Measurements from ENCODE around the gene CDC40. TPM values are rescaled to one million over a fixed set of nuclear protein-coding genes. Genes with fewer than 3 reads are reported as not detected.

Gene CDC40
- total and polyA plus RNA-seq, 4 donors = 5.5 to 25.3 (median 15.6) TPM

- WGBS, 2 donors = 98% methylated on average over 3 of the region's 3 CpGs
- ATAC-seq (ENCODE audit: insufficient read depth, low FRiP score) = no peak
Observed at GRCh38 chr6:110207652-110208051, 27.4 kb downstream of the CDC40 start.

GRCh38 chr6:110211753-110212152 is 31.5 kb downstream of the CDC40 start:
- no peak overlapping the region for H3K4me3 ChIP-seq
- H3K36me3 ChIP-seq (ENCODE audit: control insufficient read depth in 4 of 4, insufficient read depth in 4 of 4, low read length in 4 of 4) = peaks cover 15 to 29% (median 20%) of the 10 kb centered on the region in 4 donors
- H3K9ac ChIP-seq (ENCODE audit: insufficient read depth in 1 of 2, low read length in 2 of 2) = no peak overlapping the region
- no peaks in the 10 kb centered on the region for H3K27me3 ChIP-seq (ENCODE audit: control insufficient read depth in 3 of 3, insufficient read depth in 3 of 3, low read length in 2 of 3)
- WGBS, 2 donors = 93% methylated on average over 1 of the region's 1 CpG
- no peak overlapping the region for H3K27ac ChIP-seq (ENCODE audit: low read depth in 1 of 2, low read length in 1 of 2)
- H3K9me3 ChIP-seq (ENCODE audit: control insufficient read depth in 4 of 4, insufficient read depth in 3 of 4, low read length in 3 of 4) = no peaks in the 10 kb centered on the region
- H3K4me1 ChIP-seq (ENCODE audit: control insufficient read depth in 5 of 5, insufficient read depth in 5 of 5, low read length in 5 of 5) = no peaks in the 10 kb centered on the region
- no peak for ATAC-seq (ENCODE audit: insufficient read depth, low FRiP score)
- no peak for TF ChIP-seq CTCF (IDR thresholded peaks at IDR 0.05; ENCODE audit: control extremely low read depth, extremely low read depth)
- no peak for DNase-seq

More at GRCh38 chr6:110207652-110208051, 27.4 kb downstream of the CDC40 start:
- Histone ChIP-seq H3K36me3 (ENCODE audit: control insufficient read depth in 4 of 4, insufficient read depth in 4 of 4, low read length in 4 of 4) (peaks cover 7 to 15% (median 11%) of the 10 kb centered on the region in 4 donors), H3K9me3 (ENCODE audit: control insufficient read depth in 4 of 4, insufficient read depth in 3 of 4, low read length in 3 of 4) (no peaks in the 10 kb centered on the region), H3K27me3 (ENCODE audit: control insufficient read depth in 3 of 3, insufficient read depth in 3 of 3, low read length in 2 of 3) (no peaks in the 10 kb centered on the region), H3K9ac (ENCODE audit: insufficient read depth in 1 of 2, low read length in 2 of 2) (no peak overlapping the region), H3K4me3 (no peak overlapping the region), H3K4me1 (ENCODE audit: control insufficient read depth in 5 of 5, insufficient read depth in 5 of 5, low read length in 5 of 5) (no peaks in the 10 kb centered on the region), H3K27ac (ENCODE audit: low read depth in 1 of 2, low read length in 1 of 2) (no peak overlapping the region)
- DNase-seq = peak in 1 of 3 donors; percentile 3
- TF ChIP-seq CTCF (IDR thresholded peaks at IDR 0.05; ENCODE audit: control extremely low read depth, extremely low read depth) = no peak

GRCh38 chr6:110214338-110214737 is 34.1 kb downstream of the CDC40 start:
- Histone ChIP-seq H3K4me3 (no peak overlapping the region), H3K9ac (ENCODE audit: insufficient read depth in 1 of 2, low read length in 2 of 2) (no peak overlapping the region), H3K27ac (ENCODE audit: low read depth in 1 of 2, low read length in 1 of 2) (no peak overlapping the region), H3K36me3 (ENCODE audit: control insufficient read depth in 4 of 4, insufficient read depth in 4 of 4, low read length in 4 of 4) (peaks cover 19 to 35% (median 26%) of the 10 kb centered on the region in 4 donors), H3K4me1 (ENCODE audit: control insufficient read depth in 5 of 5, insufficient read depth in 5 of 5, low read length in 5 of 5) (no peaks in the 10 kb centered on the region), H3K9me3 (ENCODE audit: control insufficient read depth in 4 of 4, insufficient read depth in 3 of 4, low read length in 3 of 4) (no peaks in the 10 kb centered on the region), H3K27me3 (ENCODE audit: control insufficient read depth in 3 of 3, insufficient read depth in 3 of 3, low read length in 2 of 3) (no peaks in the 10 kb centered on the region)
- TF ChIP-seq CTCF (IDR thresholded peaks at IDR 0.05; ENCODE audit: control extremely low read depth, extremely low read depth) = no peak
- ATAC-seq (ENCODE audit: insufficient read depth, low FRiP score) (no peak), DNase-seq (no peak)
- 78 to 79% methylated on average over 1 of the region's 1 CpG for WGBS, 2 donors

- Histone ChIP-seq H3K27ac (ENCODE audit: low read depth in 1 of 2, low read length in 1 of 2) (no peak overlapping the region), H3K4me1 (ENCODE audit: control insufficient read depth in 5 of 5, insufficient read depth in 5 of 5, low read length in 5 of 5) (no peaks in the 10 kb centered on the region), H3K36me3 (ENCODE audit: control insufficient read depth in 4 of 4, insufficient read depth in 4 of 4, low read length in 4 of 4) (peaks cover 18 to 43% (median 27%) of the 10 kb centered on the region in 4 donors), H3K27me3 (ENCODE audit: control insufficient read depth in 3 of 3, insufficient read depth in 3 of 3, low read length in 2 of 3) (no peaks in the 10 kb centered on the region), H3K9me3 (ENCODE audit: control insufficient read depth in 4 of 4, insufficient read depth in 3 of 4, low read length in 3 of 4) (no peaks in the 10 kb centered on the region), H3K9ac (ENCODE audit: insufficient read depth in 1 of 2, low read length in 2 of 2) (no peak overlapping the region), H3K4me3 (no peak overlapping the region)
- WGBS, 2 donors = 96 to 97% methylated on average over 5 of the region's 5 CpGs
- DNase-seq (no peak), ATAC-seq (ENCODE audit: insufficient read depth, low FRiP score) (no peak)
- no peak for TF ChIP-seq CTCF (IDR thresholded peaks at IDR 0.05; ENCODE audit: control extremely low read depth, extremely low read depth)
Observed at GRCh38 chr6:110216140-110216539, 35.9 kb downstream of the CDC40 start.
